ENCODE data around the gene MDGA2. TPM values are rescaled to one million over a fixed set of nuclear protein-coding genes. Genes with fewer than 3 reads are reported as not detected.

MDGA2 gene
- polyA plus RNA-seq, 1 of the 3 experiments (the other 2 are of a cell fraction), result not detected

DNA sequence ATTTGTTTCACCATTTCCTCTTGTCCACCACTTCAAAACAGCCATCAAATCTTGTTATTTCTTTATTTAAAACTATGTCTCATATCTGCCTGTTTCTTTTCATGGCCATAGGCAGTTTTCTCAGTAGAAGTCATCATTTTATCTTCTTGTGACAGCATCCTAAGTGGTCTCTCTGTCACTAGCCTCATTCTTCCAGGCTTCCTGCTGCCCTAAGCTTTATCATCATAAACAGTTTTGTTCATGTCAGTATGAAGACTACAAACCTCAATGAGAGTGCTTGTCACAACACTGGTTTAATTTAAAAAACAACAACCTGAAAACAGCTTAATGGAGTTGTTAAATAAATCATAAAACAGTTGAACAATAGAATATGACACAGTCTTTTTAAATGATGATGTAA, 636.1 kb downstream of the MDGA2 start:
- POLR2A ChIA-PET, result no interaction called here
- CTCF ChIA-PET, result no interaction called here
- H3K4me3 ChIP-seq (ENCODE audit: low read depth in 2 of 2, low read length in 1 of 2), result no peak overlapping the region
- no peak overlapping the region for H3K27ac ChIP-seq (ENCODE audit: low read depth in 2 of 2, low read length in 1 of 2)
- H3K9me3 ChIP-seq, result no peaks in the 10 kb centered on the region
- H3K9me2 ChIP-seq, result no peaks in the 10 kb centered on the region
- H3K79me2 ChIP-seq (ENCODE audit: insufficient read depth), result no peaks in the 10 kb centered on the region
- no peaks in the 10 kb centered on the region for H3F3A ChIP-seq (replicated peaks; ENCODE audit: insufficient read depth)
- TF ChIP-seq GABPA (IDR thresholded peaks at IDR 0.05; ENCODE audit: low read depth) (no peak), FOSL2 (IDR thresholded peaks at IDR 0.05; ENCODE audit: borderline replicate concordance, low read depth) (no peak), SMC3 (IDR thresholded peaks at IDR 0.05; ENCODE audit: low read depth, low read length) (no peak), RAD21 (IDR thresholded peaks at IDR 0.05; ENCODE audit: low read length) (no peak), JUND (IDR thresholded peaks at IDR 0.05) (no peak), RXRA (IDR thresholded peaks at IDR 0.05; ENCODE audit: borderline replicate concordance, low read depth) (no peak), ELF1 (IDR thresholded peaks at IDR 0.05) (no peak), RFX5 (IDR thresholded peaks at IDR 0.05; ENCODE audit: low read length) (no peak), EP300 (IDR thresholded peaks at IDR 0.05; ENCODE audit: borderline replicate concordance in 1 of 2, low read depth in 1 of 2, low read length in 1 of 2) (no peak), RCOR1 (IDR thresholded peaks at IDR 0.05; ENCODE audit: low read length) (no peak), MAX (IDR thresholded peaks at IDR 0.05; ENCODE audit: low read depth) (no peak), SIN3A (IDR thresholded peaks at IDR 0.05; ENCODE audit: borderline replicate concordance, low read depth, low read length) (no peak), TCF12 (IDR thresholded peaks at IDR 0.05) (no peak)
- no peaks in the 10 kb centered on the region for H4K20me1 ChIP-seq (ENCODE audit: insufficient read depth)
- no peaks in the 10 kb centered on the region for H3K36me3 ChIP-seq (replicated peaks in 1 of 2; ENCODE audit: control insufficient read depth in 1 of 2, insufficient read depth in 2 of 2, low read length in 1 of 2)
- no peaks in the 10 kb centered on the region for H3K4me1 ChIP-seq (ENCODE audit: control insufficient read depth in 1 of 2, insufficient read depth in 2 of 2, low read depth in 1 of 2, low read length in 1 of 2)
- H2AFZ ChIP-seq (ENCODE audit: low read depth), result no peak overlapping the region
- no peak for DNase-seq
- no peak overlapping the region for H3K4me2 ChIP-seq
- H3K9ac ChIP-seq, result no peak overlapping the region
- H3K27me3 ChIP-seq (ENCODE audit: insufficient read depth), result no peaks in the 10 kb centered on the region

GRCh38 chr14:47022721-47023120, 652.7 kb downstream of the MDGA2 start:
- H3K9me2 ChIP-seq, result no peaks in the 10 kb centered on the region
- no peaks in the 10 kb centered on the region for H3K27me3 ChIP-seq (ENCODE audit: insufficient read depth)
- no peaks in the 10 kb centered on the region for H4K20me1 ChIP-seq (ENCODE audit: insufficient read depth)
- H3K9me3 ChIP-seq, result no peaks in the 10 kb centered on the region
- no peaks in the 10 kb centered on the region for H3K36me3 ChIP-seq (replicated peaks in 1 of 2; ENCODE audit: control insufficient read depth in 1 of 2, insufficient read depth in 2 of 2, low read length in 1 of 2)
- H3K9ac ChIP-seq, result no peak overlapping the region
- no peak overlapping the region for H2AFZ ChIP-seq (ENCODE audit: low read depth)
- H3F3A ChIP-seq (replicated peaks; ENCODE audit: insufficient read depth), result no peaks in the 10 kb centered on the region
- H3K4me3 ChIP-seq (ENCODE audit: low read depth in 2 of 2, low read length in 1 of 2), result no peak overlapping the region
- WGBS (ENCODE audit: low lambda C conversion rate), result 79% methylated on average over 2 of the region's 2 CpGs
- H3K27ac ChIP-seq (ENCODE audit: low read depth in 2 of 2, low read length in 1 of 2), result no peak overlapping the region
- ChIA-PET POLR2A (no interaction called here), CTCF (no interaction called here)
- no peaks in the 10 kb centered on the region for H3K79me2 ChIP-seq (ENCODE audit: insufficient read depth)
- H3K4me1 ChIP-seq (ENCODE audit: control insufficient read depth in 1 of 2, insufficient read depth in 2 of 2, low read depth in 1 of 2, low read length in 1 of 2), result no peaks in the 10 kb centered on the region
- H3K4me2 ChIP-seq, result no peak overlapping the region
- DNase-seq, result no peak
- TF ChIP-seq TAF1 (IDR thresholded peaks at IDR 0.05; ENCODE audit: borderline replicate concordance, low read depth, low read length) (no peak), JUND (IDR thresholded peaks at IDR 0.05) (no peak), EZH2phosphoT487 (IDR thresholded peaks at IDR 0.05; ENCODE audit: borderline replicate concordance, low read depth) (no peak), POLR2AphosphoS5 (IDR thresholded peaks at IDR 0.05; ENCODE audit: low read depth, low read length) (no peak), NRF1 (IDR thresholded peaks at IDR 0.05; ENCODE audit: low read depth, low read length) (no peak), RCOR1 (IDR thresholded peaks at IDR 0.05; ENCODE audit: low read length) (no peak), RXRA (IDR thresholded peaks at IDR 0.05; ENCODE audit: borderline replicate concordance, low read depth) (no peak), USF2 (IDR thresholded peaks at IDR 0.05; ENCODE audit: borderline replicate concordance, low read depth, low read length) (no peak), MEF2A (IDR thresholded peaks at IDR 0.05; ENCODE audit: borderline replicate concordance, low read depth) (no peak), TEAD4 (IDR thresholded peaks at IDR 0.05; ENCODE audit: borderline replicate concordance, insufficient read depth) (no peak), NFIC (IDR thresholded peaks at IDR 0.05; ENCODE audit: borderline replicate concordance) (no peak), FOXJ3 (CRISPR knock-in tag; IDR thresholded peaks at IDR 0.05) (no peak), FOSL2 (IDR thresholded peaks at IDR 0.05; ENCODE audit: borderline replicate concordance, low read depth) (no peak), TCF12 (IDR thresholded peaks at IDR 0.05) (no peak), MAX (IDR thresholded peaks at IDR 0.05; ENCODE audit: low read depth) (no peak)
- TF ChIP-seq, protein P1, sequence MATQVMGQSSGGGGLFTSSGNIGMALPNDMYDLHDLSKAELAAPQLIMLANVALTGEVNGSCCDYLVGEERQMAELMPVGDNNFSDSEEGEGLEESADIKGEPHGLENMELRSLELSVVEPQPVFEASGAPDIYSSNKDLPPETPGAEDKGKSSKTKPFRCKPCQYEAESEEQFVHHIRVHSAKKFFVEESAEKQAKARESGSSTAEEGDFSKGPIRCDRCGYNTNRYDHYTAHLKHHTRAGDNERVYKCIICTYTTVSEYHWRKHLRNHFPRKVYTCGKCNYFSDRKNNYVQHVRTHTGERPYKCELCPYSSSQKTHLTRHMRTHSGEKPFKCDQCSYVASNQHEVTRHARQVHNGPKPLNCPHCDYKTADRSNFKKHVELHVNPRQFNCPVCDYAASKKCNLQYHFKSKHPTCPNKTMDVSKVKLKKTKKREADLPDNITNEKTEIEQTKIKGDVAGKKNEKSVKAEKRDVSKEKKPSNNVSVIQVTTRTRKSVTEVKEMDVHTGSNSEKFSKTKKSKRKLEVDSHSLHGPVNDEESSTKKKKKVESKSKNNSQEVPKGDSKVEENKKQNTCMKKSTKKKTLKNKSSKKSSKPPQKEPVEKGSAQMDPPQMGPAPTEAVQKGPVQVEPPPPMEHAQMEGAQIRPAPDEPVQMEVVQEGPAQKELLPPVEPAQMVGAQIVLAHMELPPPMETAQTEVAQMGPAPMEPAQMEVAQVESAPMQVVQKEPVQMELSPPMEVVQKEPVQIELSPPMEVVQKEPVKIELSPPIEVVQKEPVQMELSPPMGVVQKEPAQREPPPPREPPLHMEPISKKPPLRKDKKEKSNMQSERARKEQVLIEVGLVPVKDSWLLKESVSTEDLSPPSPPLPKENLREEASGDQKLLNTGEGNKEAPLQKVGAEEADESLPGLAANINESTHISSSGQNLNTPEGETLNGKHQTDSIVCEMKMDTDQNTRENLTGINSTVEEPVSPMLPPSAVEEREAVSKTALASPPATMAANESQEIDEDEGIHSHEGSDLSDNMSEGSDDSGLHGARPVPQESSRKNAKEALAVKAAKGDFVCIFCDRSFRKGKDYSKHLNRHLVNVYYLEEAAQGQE (IDR thresholded peaks at IDR 0.05; ENCODE audit: low read depth, low read length), result no peak
- TF ChIP-seq, protein P2, sequence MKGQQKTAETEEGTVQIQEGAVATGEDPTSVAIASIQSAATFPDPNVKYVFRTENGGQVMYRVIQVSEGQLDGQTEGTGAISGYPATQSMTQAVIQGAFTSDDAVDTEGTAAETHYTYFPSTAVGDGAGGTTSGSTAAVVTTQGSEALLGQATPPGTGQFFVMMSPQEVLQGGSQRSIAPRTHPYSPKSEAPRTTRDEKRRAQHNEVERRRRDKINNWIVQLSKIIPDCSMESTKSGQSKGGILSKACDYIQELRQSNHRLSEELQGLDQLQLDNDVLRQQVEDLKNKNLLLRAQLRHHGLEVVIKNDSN (IDR thresholded peaks at IDR 0.05; ENCODE audit: borderline replicate concordance, low read depth), result no peak

Data from SK-N-SH (cell line).